Transverse colon (tissue), 3 donors: ENCODE results near the gene CCR2.

Experiments
- CTCF ChIP-seq, 5 experiments: fragments of 200-600 bp in 3 of 5; fragments of 450-650 bp in 2 of 5; sonication (generic) in 3 of 5; IDR thresholded peaks; 1 replicate in 2 of 5; 2 replicates in 3 of 5; pipeline ENCODE4 v1.5.1; 2016 to 2017; ENCODE audit warnings: antibody characterized with exemption in 5 of 5, inconsistent platforms in 3 of 5, mild to moderate bottlenecking in 2 of 5, moderate library complexity in 1 of 5
- POLR2A ChIP-seq: fragments of 450-650 bp; IDR thresholded peaks from one replicate; pipeline ENCODE4 v1.6.1; 2016; ENCODE audit warnings: antibody characterized with exemption, mild to moderate bottlenecking, moderate library complexity

GRCh38 chr3:46354478-46354877 is 567 bp downstream of the CCR2 start:
- TF ChIP-seq CTCF (IDR thresholded peaks at IDR 0.05) (no peak), POLR2A (no peak)
